Gastroesophageal sphincter (tissue), 4 donors: ENCODE results near the gene TAGLN3. TPM values are rescaled to one million over a fixed set of nuclear protein-coding genes. Genes with fewer than 3 reads are reported as not detected.

ENCODE experiments used
- ATAC-seq: fragments of 150-250 bp; one replicate; pipeline ENCODE4 v1.9.1; 2016; ENCODE audit warnings: mild to moderate bottlenecking, moderate library complexity
- H3K27ac ChIP-seq, 4 donors: fragments of 200-600 bp; sonication (generic) in 3 of 4; 1 replicate in 3 of 4; 2 replicates in 1 of 4; pipeline ENCODE4 v1.5.1; 2016 to 2019
- H3K27me3 ChIP-seq: fragments of 200-600 bp; sonication (generic); one replicate; pipeline ENCODE4 v1.5.1; 2019
- H3K36me3 ChIP-seq, 2 donors: fragments of 200-600 bp; sonication (generic); one replicate each; pipeline ENCODE4 v1.5.1; 2019; ENCODE audit warnings: control low read depth in 1 of 2
- H3K4me1 ChIP-seq, 3 donors: fragments of 200-600 bp; sonication (generic); 1 replicate in 2 of 3; 2 replicates in 1 of 3; pipeline ENCODE4 v1.5.1; 2016 to 2019; ENCODE audit warnings: control low read depth in 2 of 3
- H3K4me3 ChIP-seq, 2 donors: fragments of 200-600 bp; sonication (generic); one replicate each; pipeline ENCODE4 v1.5.1; 2019; ENCODE audit warnings: mild to moderate bottlenecking in 1 of 2, moderate library complexity in 1 of 2
- H3K9me3 ChIP-seq, 3 donors: fragments of 200-600 bp; sonication (generic); one replicate each; pipeline ENCODE4 v1.5.1; 2017 to 2019; ENCODE audit warnings: control low read depth in 2 of 3
- CTCF ChIP-seq, 4 experiments: fragments of 200-600 bp in 2 of 4; fragments of 450-650 bp in 2 of 4; sonication (generic) in 1 of 4; IDR thresholded peaks; one replicate each; pipeline ENCODE4 v1.5.1; 2017 to 2019; ENCODE audit warnings: antibody characterized with exemption in 4 of 4, mild to moderate bottlenecking in 2 of 4, moderate library complexity in 2 of 4
- EP300 ChIP-seq: sonication (generic); formaldehyde crosslinking; IDR thresholded peaks from one replicate; pipeline ENCODE4 v1.6.1; 2017; ENCODE audit warnings: antibody characterized with exemption, mild to moderate bottlenecking
- POLR2A ChIP-seq, 2 donors: fragments of 450-650 bp; IDR thresholded peaks; one replicate each; pipeline ENCODE4 v1.6.1; 2017; ENCODE audit warnings: antibody characterized with exemption in 2 of 2, mild to moderate bottlenecking in 2 of 2, moderate library complexity in 1 of 2
- POLR2AphosphoS5 ChIP-seq: sonication (generic); formaldehyde crosslinking; IDR thresholded peaks from one replicate; pipeline ENCODE4 v1.6.1; 2017; ENCODE audit warnings: antibody characterized with exemption
- WGBS, 2 donors: methylation state at CpG; one replicate each; pipeline ENCODE4 v1.1.5; 2018; ENCODE audit warnings: low coverage in 1 of 2; 5-methylcytosine and 5-hydroxymethylcytosine counted together
- total RNA-seq, 4 donors: library from RNA; depleted of rRNA; stranded (reverse); fragments of >200 nt; gene quantifications; one replicate each; pipeline ENCODE4 v1.1.0, GENCODE V29; 2016

The TAGLN3 gene
- total RNA-seq, 4 donors from 2014 or later, result 1.1 to 2.7 (median 1.5) TPM; not detected in 1

- Histone ChIP-seq H3K27ac (no peak overlapping the region), H3K4me1 (peaks cover 0 to 7% (median 0%) of the 10 kb centered on the region in 3 donors), H3K36me3 (no peaks in the 10 kb centered on the region), H3K27me3 (no peaks in the 10 kb centered on the region), H3K4me3 (no peak overlapping the region), H3K9me3 (no peaks in the 10 kb centered on the region)
- no peak for ATAC-seq
- 54 to 68% methylated on average over 5 to 6 of the region's 6 CpGs for WGBS, 2 donors
- TF ChIP-seq POLR2AphosphoS5 (no peak), POLR2A (IDR thresholded peaks at IDR 0.05) (no peak), CTCF (IDR thresholded peaks at IDR 0.05) (no peak), EP300 (no peak)
Observed at GRCh38 chr3:112042842-112043280, 44.1 kb downstream of the TAGLN3 start.

- peaks cover 0 to 7% (median 0%) of the 10 kb centered on the region in 3 donors for H3K4me1 ChIP-seq
- H3K9me3 ChIP-seq, result no peaks in the 10 kb centered on the region
- no peaks in the 10 kb centered on the region for H3K36me3 ChIP-seq
- H3K27ac ChIP-seq, result no peak overlapping the region
- no peaks in the 10 kb centered on the region for H3K27me3 ChIP-seq
- peak overlapping the region in 1 of 2 donors; percentile 7 for H3K4me3 ChIP-seq
- ATAC-seq, result peak; percentile 70
- WGBS, 2 donors, result 7 to 14% methylated on average over 7 of the region's 7 CpGs
- TF ChIP-seq EP300 (no peak), CTCF (IDR thresholded peaks at IDR 0.05) (peak; percentile 63 to 86 (median 69))
Observed at GRCh38 chr3:112043621-112044201, 45.0 kb downstream of the TAGLN3 start.

GRCh38 chr3:112046599-112046998, 47.9 kb downstream of the TAGLN3 start:
- ATAC-seq, result no peak
- H3K9me3 ChIP-seq, result no peaks in the 10 kb centered on the region
- peaks cover 0 to 7% (median 0%) of the 10 kb centered on the region in 3 donors for H3K4me1 ChIP-seq
- H3K4me3 ChIP-seq, result no peak overlapping the region
- no peak for TF ChIP-seq EP300
- TF ChIP-seq CTCF (IDR thresholded peaks at IDR 0.05), result no peak
- TF ChIP-seq POLR2AphosphoS5, result no peak
- TF ChIP-seq POLR2A (IDR thresholded peaks at IDR 0.05), result no peak
- no peaks in the 10 kb centered on the region for H3K27me3 ChIP-seq
- H3K36me3 ChIP-seq, result no peaks in the 10 kb centered on the region
- 69 to 71% methylated on average over 4 of the region's 4 CpGs for WGBS, 2 donors
- no peak overlapping the region for H3K27ac ChIP-seq

GRCh38 chr3:112047264-112047663, 48.5 kb downstream of the TAGLN3 start:
- no peak for ATAC-seq
- no peaks in the 10 kb centered on the region for H3K9me3 ChIP-seq
- H3K4me1 ChIP-seq, result peaks cover 0 to 7% (median 0%) of the 10 kb centered on the region in 3 donors
- no peaks in the 10 kb centered on the region for H3K36me3 ChIP-seq
- TF ChIP-seq POLR2AphosphoS5 (no peak), CTCF (IDR thresholded peaks at IDR 0.05) (no peak), POLR2A (IDR thresholded peaks at IDR 0.05) (no peak), EP300 (no peak)
- H3K4me3 ChIP-seq, result no peak overlapping the region
- 64 to 67% methylated on average over 1 of the region's 1 CpG for WGBS, 2 donors
- no peak overlapping the region for H3K27ac ChIP-seq
- H3K27me3 ChIP-seq, result no peaks in the 10 kb centered on the region

GRCh38 chr3:112048911-112049310, 50.2 kb downstream of the TAGLN3 start:
- no peak for ATAC-seq
- TF ChIP-seq CTCF (IDR thresholded peaks at IDR 0.05) (no peak), POLR2A (IDR thresholded peaks at IDR 0.05) (no peak), EP300 (no peak), POLR2AphosphoS5 (no peak)
- H3K27me3 ChIP-seq, result no peaks in the 10 kb centered on the region

More at GRCh38 chr3:112048911-112049310, 50.2 kb downstream of the TAGLN3 start:
- WGBS, 2 donors, result 61 to 75% methylated on average over 2 to 8 of the region's 8 CpGs
- H3K9me3 ChIP-seq, result no peaks in the 10 kb centered on the region
- peaks cover 0 to 1% (median 0%) of the 10 kb centered on the region in 3 donors for H3K4me1 ChIP-seq
- H3K4me3 ChIP-seq, result no peak overlapping the region
- H3K36me3 ChIP-seq, result no peaks in the 10 kb centered on the region
- no peak overlapping the region for H3K27ac ChIP-seq
